Inflammatory macrophage (primary cell): ENCODE results near the gene MYLK2.
"Not testable (repeated sequence)": the region's sequence is repeated elsewhere in the genome, so short reads cannot be mapped to it uniquely, and the experiment has no call there.

Source experiments
- DNase-seq, 2 donors: peaks; one replicate each; pipeline ENCODE4 v3.0.0-alpha.2; 2020 to 2022
- total RNA-seq, 18 experiments: gene quantifications; one replicate each; lab custom pipeline; 2026; ENCODE audit warnings: mixed read lengths in 6 of 18, inconsistent platforms in 2 of 18; lab: John Stamatoyannopoulos, UW

The MYLK2 gene
- 0 to 0.40 (median 0.12) reads per million in 18 experiments for total RNA-seq

DNA sequence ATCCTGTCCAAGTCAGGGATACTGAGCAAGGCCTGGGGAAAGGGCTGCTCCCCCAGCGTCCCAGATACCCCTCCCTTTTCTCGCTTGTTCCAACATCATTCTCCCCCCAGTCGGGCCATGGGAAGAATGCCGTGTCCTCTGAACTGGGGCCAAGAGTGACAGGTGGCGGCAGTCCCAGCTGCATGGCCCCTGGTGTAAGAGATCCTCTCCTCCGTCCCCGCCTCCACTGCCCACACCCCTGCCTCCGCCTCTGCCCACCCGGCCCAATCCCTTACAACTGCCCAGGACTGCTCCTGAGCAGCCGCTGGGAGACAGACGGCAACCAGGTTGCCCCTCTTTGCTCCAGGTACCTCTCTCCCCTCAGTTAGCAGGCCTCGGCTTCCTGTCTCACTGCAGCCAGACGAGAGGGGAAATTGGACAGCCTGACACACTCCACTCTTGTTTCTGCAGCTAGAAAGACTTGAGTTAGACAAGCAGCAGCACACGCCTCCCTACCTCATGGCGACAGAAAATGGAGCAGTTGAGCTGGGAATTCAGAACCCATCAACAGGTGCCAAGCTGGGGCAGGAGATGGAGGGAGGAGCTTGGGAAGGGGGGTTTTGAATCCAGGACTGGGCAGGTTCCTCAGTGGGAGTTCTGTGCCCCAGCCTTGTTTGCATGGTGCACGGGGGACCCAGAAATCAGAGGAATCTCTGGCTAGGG, at the start of gene MYLK2:
TSS of gene MYLK2 (plus strand) at position 274 of the 702 bp plus-strand sequence. CDS start at position 499, 225 bp downstream.
- no peak for DNase-seq

DNA sequence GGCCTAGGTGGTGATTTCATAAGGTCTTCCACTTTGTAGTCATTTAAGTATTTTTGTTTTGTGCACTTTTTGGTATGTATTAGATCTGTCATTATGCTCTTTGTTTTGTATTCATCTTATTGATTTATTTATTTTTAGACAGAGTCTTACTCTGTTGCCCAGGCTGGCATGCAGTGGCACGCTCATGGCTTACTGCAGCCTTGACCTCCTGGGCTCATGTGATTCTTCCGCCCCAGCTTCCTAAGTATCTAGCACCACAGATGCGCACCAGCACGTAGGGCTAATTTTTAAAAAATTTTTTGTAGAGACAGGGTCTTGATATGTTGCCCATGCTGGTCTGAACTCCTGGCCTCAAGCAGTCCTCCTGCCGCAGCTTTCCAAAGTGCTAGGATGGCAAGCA, 49.5 kb upstream of the MYLK2 start:
- DNase-seq = no peak

DNA sequence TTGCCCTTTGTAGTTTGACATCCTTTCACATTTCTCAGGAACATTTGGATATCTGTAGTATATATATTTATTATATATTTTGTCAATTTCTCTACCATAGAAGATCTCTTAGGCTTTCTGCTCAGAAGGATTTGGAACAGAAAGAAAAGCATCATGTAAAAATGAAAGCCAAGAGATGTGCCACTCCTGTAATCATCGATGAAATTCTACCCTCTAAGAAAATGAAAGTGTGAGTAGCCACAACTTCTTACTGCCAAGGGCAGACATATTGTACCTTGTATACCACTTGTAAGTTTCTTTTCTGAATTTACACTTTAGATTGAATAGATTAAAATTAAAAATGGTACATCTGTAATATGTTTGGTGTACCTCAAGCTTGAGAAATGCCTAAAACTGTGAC, 48.9 kb upstream of the MYLK2 start:
- no peak for DNase-seq

DNA sequence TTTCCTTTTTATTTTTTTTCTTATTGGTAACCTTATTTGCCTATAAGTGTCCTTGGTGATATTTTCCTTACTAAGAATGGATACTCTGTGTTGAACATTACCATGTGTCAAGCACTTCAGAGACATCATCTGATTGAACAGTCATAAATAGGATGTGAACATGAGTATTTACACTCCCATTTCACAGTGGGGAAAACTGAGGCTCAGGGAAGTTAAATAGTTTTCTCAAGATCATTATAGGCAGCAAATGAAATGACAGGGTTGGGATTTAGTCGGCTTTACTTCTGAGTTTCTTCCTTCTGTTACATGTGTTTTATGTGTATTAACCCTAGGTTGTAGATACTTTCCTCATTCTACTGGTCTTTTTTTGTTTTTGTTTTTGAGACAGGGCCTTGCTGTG, 44.7 kb upstream of the MYLK2 start:
- DNase-seq = no peak

DNA sequence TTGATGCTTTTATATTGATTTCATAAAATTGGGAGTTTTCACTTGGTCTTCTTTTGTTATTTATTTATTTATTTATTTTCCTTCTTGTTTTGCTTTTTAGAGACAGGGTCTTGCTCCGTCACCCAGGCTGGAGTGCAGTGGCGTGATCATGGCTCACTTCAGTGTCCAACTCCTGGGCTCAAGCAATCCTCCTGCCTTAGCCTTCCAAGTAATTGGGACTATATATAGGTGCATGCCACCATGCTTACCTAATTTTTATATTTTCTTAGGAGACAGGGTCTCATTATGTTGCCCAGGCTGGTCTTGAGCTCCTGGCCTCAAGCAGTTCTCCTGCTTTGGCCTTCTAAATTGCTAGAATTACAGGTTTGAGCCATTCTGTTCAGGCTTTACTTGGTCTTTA, 38.3 kb upstream of the MYLK2 start:
- DNase-seq = no peak

DNA sequence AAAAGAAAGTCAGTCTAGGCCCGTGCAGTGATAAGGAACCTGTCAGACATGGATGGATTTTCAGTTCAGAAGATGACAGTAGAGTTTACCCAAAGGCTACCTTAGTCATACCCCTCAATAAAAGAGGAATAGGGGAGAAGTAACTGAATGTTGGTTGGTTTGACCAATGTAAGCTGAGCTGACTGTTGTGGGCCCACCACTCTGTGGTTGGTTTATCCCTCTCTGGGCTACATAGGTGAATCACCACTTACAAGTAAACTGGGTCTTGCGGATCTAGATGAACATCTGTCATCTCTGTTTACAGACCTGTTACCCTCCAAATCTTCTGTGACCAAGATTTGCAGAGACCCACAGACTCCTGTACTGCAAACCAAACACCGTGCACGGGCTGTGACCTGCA, 37.2 kb upstream of the MYLK2 start:
- DNase-seq = no peak

DNA sequence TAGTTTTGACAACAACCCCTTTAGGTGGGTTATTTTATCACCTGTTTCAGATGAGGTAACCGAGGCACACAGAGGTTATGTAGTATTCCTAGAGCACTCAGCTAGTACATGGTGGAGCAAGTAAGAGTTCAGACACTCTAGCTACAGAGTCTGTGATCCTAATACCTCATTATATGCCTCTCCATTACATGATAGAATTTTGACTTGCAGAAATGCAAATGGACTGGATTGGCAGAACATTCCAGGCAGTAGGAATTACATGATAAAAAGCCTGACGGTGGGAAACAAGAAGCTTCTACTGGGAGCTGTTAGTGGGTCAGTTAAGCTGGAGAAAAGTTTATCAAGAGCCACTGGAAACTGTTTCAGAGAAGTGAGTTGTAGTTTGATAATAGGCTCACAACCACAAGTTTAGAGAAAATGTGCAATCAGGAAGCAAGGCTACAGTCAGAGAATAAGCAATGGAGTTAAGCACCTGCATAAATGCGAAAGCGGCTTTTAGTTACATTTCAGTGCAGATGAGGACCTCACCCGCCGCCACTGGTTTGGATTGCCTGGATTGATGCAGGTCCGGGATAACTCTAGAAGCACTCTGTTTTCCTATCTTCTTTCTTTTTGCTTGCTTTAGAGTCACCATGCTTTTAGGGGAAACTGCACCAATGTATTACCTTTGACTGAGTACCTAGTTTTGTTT, 34.7 kb upstream of the MYLK2 start:
- no peak for DNase-seq

DNA sequence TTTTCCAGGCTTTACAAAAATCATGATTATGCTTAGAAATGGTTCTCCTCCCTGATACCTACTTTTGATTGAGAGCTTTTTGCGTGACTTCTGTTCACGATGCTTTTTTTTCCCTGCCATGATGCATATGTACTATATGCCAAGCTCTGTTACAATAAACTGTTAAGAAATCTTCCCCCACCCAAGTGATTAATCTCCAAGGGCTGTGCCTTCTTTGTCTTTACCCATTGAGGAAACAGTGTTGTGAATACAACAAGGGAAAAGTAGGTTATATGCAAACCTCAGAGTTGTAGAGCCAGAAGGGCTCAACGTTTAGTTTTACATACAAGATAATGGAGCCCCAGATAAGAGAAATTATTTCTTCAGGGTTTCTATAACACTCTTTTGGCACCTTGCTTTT, 34.1 kb upstream of the MYLK2 start:
- DNase-seq = no peak

DNA sequence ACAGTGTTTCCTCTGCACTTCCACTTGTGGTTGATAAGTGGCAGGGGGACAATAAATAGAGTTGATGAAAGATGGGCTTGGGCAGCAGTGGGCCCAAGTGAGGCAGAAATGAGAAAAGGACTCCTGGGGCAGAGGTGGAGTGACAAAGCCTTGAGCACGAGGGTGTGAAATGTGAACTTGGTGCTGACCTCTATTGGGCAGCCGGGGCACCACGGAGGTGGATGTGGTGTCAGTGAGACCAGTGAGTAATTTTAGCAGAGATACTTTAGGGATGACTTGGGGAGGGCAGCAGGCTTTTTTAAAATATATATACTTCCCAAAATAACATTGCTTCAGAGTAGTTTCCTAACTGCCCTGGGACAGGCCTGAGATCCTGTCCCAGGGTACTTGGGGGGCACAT, 30.6 kb upstream of the MYLK2 start:
- peak in 1 of 2 donors; percentile 26 for DNase-seq

DNA sequence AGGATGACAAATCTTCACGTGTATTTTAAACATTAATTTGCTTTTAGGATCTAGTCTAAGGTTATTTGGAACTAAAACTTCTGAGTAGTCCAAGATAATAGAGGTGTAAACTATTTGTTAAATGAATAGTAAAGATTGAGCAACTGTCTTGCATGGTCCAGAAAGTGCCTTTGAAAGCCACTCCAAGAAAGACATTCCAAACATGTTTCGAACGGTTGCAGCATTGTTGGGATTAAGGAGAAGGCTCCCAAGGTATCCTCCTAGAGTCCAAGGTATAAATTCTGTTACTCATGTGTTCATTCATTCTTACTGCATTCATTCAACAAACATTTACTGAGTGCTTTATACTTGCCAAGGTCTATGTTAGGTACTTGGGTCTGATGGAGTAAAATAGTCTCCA, 28.8 kb upstream of the MYLK2 start:
- no peak for DNase-seq

DNA sequence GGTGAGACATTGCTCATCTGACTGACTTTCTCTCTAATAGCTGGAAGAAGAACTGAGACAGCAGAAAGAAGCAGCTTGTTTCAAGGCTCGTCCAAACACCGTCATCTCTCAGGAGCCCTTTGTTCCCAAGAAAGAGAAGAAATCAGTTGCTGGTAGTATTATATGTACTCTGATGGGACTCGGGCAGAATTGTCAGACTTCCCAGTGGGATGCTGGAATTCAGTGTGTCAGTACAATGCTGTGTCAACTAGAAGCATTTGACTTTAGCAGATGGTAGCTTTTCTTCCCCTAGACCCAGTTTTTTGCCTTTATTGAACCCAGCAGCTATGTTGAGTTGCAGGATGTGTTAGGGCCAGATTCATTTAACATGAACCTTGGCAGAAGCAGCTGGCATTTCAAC, 21.8 kb upstream of the MYLK2 start:
- no peak for DNase-seq

DNA sequence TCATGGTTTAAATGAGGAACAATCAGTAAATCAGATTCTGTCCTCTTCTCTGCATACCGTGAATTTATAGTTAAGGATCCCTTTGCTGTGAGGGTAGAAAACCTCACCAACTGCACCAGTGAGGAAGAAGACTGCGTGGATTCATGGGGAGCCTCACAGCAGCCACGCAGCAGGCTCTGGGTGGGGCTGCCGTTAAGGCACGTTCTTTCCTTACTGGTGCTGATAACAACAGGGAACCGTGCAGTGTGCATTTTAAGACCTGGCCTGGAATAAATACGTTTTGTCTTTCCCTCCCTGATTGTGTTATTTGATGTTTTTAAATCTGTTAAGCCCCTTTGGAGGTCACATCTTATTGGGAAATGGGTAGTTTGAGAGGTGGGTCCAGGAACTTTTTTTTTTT, 17.6 kb upstream of the MYLK2 start:
- no peak for DNase-seq

DNA sequence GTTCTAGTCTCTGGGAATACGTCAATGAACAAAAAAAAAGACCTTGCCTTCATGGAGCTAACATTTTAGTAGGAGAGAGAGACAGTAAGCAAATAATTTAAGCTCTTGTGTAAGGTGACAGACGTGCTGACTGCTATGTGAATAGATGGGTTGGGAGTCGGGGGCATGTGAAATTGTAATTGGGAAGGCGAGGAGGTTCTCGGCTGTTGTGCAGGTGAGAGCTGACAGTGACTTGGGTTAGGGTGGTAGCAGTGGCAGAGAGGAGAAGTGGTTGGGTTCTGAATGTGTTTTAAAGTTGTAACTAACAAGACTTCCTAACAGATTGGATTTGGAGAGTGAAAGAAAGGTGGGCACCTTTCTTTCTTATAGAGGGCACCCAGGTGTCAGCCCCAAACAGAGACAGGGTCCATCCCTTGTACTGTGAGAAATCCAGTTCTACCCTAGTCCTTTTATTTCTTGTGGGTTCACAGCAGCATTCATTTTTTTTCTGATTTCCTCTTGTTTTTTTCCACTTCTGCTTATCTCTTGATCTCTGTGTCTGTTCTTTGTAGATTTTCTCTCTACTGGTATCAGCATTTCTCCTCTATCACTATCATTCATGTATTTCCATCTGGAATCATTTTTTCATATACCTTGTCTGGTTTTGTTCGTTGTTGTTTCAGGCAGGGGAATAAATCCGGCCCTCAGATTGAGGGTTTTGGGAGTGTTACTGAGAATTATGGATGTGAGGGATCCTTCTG, 15.4 kb upstream of the MYLK2 start:
- no peak for DNase-seq

DNA sequence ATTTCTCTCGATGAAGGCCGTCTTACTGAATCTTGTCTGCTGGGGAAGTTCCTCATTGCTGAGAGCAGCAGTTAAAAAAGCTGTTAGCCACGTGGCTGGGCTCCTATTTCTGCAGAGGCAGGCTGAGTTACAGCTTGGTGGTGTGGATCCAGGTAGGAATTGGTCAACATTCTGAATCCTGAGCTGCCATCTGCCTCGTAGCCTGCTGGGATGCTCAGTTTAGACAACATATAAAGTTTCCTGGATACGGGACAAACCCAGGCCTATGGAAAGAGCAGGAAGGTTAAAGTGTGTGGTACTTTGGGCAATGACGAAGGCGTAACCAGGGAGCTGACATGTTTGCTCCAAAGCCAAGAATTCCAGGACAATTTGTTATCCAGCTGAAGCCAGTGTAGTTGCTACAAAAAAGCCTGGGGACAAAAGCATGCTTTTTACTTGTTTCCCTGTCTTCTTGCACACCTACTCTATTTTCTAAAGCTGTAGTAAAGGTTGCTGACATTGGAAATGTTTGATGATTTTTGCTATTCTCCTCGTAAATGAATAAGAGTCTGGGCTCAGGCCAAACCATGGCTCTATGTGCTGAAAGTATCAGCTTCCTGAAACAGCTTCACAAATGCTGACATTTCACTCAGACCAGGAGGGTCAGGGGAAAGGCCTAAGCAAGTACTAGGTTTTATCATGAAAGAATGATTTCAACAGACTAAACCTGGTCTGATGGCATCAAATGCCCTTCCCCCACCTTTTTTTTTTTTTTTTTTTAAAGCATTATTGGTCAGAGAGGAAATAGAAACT, 12.4 kb upstream of the MYLK2 start:
- DNase-seq = peak; percentile 44 to 66

DNA sequence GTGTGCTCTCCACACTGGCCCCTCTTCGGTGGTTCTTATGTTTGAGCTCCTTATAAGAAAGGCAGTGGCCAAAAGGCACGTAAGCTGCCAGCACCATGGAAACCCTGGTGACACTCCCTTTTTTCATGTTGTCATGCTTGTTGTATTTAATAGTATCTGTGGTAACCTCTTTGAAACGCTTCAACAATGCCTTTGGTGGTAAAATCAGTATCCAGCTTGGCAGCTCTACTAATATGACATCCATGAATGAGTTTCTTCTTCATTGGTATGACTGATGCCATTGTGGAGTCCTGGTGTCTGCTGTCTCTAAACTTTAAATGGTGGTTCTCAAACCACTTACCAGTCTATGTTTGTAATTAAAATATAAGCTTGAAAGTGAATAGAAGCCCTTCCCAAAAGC, 10.7 kb upstream of the MYLK2 start:
- no peak for DNase-seq

DNA sequence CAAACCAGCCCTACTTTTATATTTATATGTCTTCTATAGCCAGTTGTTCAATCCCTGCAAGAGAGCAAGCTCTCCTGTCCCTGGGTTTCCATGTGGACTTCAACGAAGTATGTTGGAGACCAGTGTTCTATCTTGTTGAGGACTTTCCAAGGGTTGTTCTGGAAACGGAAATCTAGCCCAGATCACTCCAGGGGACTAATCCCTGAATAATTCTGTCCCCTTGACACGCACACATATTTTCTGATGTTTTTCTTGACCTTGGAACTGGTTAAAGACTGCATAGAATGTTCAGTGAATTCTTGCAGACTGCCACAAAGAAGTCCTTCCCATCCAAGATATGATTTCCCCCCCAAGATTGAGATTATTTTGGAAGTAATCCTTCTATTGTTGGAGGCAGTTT, 9.5 kb upstream of the MYLK2 start:
- no peak for DNase-seq

DNA sequence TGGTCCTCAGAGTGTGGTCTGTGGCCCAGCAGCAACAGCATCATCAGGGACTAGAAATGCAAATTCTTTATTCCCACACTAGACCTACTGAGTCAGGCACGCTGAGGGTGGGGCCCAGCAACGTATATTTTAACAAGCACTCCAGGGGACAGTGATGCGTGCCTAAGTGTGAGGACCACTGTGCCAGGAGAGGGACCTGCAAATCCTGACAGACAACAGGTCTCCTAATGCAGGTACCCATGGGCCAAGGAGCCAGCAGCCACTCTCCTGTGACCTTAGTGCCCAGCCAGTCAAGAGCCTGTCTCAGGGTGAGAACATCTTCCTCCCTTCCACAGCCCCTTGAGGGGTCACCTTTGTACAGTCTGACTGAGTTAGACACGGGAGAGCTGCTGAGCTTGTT, 8.0 kb upstream of the MYLK2 start:
- no peak for DNase-seq

DNA sequence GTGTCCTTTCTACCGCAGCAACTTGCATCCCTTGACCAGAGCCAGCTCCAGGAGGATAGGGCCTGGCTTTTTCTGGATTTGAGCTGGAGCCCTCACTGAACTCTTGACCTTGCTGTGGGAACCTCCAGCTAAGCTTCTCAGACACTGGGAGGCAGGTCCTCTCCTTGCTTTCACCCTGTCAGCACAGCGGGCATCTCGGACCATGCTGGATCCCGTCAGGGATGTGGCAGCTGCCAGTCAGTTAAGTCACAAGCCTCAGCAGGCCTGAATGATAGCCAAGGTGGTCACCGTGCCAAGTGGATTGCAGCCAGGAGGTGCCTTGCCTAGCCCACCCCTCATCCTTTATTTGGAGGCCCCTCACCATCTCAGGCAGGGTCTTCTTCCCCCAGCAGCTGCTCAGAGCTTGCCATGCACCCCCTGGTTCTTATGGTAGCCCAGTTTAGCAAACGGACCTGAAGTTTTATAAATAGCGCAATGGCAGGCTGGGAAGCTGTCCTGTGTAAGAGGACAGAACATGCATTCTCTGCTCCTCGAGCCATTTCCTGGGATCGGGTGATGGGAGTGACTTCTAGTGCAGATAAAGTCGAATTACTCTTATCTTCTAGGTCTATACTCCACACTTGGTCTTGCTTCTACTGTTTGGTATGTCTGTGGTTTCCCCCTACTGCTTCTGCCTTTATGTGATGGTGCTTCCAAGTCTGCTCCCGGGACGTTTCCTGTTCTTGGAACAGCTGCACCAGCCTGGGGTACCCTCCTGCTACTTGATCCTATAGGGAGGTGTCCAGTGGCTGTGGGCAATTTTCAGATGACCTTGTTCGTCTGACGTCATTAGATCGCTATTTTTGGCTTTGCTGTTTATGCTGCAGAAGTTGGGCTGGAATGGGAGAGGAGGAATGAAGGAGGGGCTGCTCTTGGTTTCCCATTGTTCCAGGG, 7.1 kb upstream of the MYLK2 start:
- DNase-seq = no peak

DNA sequence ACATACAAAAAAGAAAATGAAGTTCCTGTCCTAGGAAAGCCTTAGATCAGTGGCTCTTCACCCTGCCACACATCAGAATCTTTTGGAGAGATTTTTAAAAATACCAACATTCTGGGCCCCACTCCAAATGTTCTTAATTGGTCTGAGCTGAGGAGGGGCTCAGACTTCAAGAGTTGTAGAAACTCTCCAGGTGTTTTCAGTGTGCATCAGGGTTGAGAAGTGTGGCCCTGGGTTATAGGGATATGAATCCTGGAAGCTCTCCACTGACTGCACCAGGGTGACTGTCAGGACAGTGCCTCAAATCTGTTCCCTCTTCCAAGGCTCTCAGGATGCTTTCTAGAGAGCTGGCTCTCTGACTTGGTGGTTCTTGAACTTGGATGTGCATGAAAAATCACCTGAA, 5.5 kb upstream of the MYLK2 start:
- no peak for DNase-seq

DNA sequence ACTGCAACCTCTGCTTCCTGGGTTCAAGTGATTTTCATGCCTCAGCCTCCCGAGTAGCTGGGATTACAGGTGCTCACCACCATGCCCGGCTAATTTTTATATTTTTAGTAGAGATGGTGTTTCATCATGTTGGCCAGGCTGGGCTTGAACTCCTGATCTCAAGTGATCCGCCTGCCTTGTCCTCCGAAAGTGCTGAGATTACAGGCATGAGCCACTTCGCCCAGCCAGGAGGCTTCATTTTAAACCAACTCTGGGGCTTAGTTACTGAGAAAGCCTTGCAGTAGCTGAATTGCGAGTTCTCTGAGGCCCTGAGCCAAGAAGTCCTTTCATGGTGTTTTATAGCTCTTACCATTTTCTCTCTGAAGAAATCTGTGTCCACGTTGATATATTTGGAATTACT, 5.0 kb upstream of the MYLK2 start:
- not testable (repeated sequence) for DNase-seq

DNA sequence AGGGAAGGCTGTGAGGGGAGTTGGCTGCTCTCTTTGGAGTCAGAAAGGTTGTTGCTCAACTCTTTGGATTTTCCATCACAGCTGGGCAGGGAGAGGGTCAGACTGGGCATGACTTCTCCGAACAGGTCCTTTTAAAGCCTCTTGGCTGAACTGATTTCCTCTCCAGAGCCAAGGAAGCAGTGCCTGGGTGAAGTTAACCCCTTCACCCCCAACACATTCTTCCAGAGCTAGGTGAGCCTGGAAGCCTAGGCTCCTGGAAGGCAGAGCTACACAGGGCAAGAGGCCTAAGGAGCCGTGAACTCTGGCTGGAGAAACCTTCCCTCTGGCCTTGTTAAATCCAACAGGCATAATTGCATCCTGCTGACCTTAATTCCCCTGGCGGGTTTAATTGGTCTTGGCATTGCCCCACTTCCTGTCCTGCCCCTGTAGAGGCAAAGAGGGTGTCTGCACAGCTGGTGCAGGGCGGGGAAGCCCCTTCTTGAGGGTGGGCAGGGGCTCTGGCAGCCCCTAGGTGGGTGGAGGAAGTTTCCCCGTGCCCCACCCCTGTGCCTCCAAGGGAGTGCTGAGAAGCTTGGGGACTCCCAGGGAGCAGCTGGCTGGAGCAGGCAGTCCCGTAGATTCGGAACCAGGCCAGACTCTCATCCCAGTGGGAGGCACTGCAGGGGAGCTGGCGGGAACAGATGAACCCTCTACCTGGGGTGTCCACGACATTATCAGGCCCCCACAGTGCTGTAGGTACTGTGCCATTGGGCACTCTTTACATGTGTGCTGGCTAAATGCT, 3.6 kb upstream of the MYLK2 start:
- no peak for DNase-seq
